Measurements from ENCODE around the gene C4orf51.

- TF ChIP-seq, protein P1, sequence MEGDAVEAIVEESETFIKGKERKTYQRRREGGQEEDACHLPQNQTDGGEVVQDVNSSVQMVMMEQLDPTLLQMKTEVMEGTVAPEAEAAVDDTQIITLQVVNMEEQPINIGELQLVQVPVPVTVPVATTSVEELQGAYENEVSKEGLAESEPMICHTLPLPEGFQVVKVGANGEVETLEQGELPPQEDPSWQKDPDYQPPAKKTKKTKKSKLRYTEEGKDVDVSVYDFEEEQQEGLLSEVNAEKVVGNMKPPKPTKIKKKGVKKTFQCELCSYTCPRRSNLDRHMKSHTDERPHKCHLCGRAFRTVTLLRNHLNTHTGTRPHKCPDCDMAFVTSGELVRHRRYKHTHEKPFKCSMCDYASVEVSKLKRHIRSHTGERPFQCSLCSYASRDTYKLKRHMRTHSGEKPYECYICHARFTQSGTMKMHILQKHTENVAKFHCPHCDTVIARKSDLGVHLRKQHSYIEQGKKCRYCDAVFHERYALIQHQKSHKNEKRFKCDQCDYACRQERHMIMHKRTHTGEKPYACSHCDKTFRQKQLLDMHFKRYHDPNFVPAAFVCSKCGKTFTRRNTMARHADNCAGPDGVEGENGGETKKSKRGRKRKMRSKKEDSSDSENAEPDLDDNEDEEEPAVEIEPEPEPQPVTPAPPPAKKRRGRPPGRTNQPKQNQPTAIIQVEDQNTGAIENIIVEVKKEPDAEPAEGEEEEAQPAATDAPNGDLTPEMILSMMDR (IDR thresholded peaks at IDR 0.05; ENCODE audit: insufficient read depth, low read length): no peak
- TF ChIP-seq POLR2AphosphoS5 (IDR thresholded peaks at IDR 0.05; ENCODE audit: low read depth): no peak
- TF ChIP-seq REST (IDR thresholded peaks at IDR 0.05; ENCODE audit: insufficient replicate concordance, low read depth): no peak
- no peak for TF ChIP-seq GABPA (IDR thresholded peaks at IDR 0.05; ENCODE audit: low read depth)
- no peak for TF ChIP-seq SPI1 (IDR thresholded peaks at IDR 0.05; ENCODE audit: borderline replicate concordance, low read depth)
These were observed 14.2 kb upstream of the C4orf51 start for GRCh38 chr4:145665773-145666172.
